Peyer's patch (tissue), 4 donors: ENCODE results near the gene THRB. TPM values are rescaled to one million over a fixed set of nuclear protein-coding genes. Genes with fewer than 3 reads are reported as not detected.

Source experiments
- DNase-seq, 3 donors: peaks; one replicate each; pipeline ENCODE4 v3.0.0-alpha.2; 2017 to 2019
- H3K27ac ChIP-seq, 4 donors: fragments of 200-600 bp; sonication (generic); one replicate each; pipeline ENCODE4 v1.5.1; 2016 to 2019
- H3K27me3 ChIP-seq, 2 donors: fragments of 200-600 bp; sonication (generic); one replicate each; pipeline ENCODE4 v1.5.1; 2019
- H3K36me3 ChIP-seq, 3 donors: fragments of 200-600 bp; sonication (generic); one replicate each; pipeline ENCODE4 v1.5.1; 2016 to 2019
- H3K4me1 ChIP-seq, 4 donors: fragments of 200-600 bp; sonication (generic); one replicate each; pipeline ENCODE4 v1.5.1; 2016 to 2019
- H3K4me3 ChIP-seq, 4 donors: fragments of 200-600 bp; sonication (generic); 1 replicate in 3 of 4; 2 replicates in 1 of 4; pipeline ENCODE4 v1.5.1; 2016 to 2019; ENCODE audit warnings: mild to moderate bottlenecking in 1 of 4
- H3K9me3 ChIP-seq, 4 donors: fragments of 200-600 bp; sonication (generic); one replicate each; pipeline ENCODE4 v1.5.1; 2016 to 2019; ENCODE audit warnings: mild to moderate bottlenecking in 1 of 4
- POLR2A ChIP-seq, 2 donors: fragments of 450-650 bp; IDR thresholded peaks; one replicate each; pipeline ENCODE4 v1.5.1; 2017; ENCODE audit warnings: antibody characterized with exemption in 2 of 2, mild to moderate bottlenecking in 2 of 2, moderate library complexity in 2 of 2
- total RNA-seq, 4 donors: library from RNA; depleted of rRNA; stranded (reverse); fragments of >200 nt; gene quantifications; one replicate each; pipeline ENCODE4 v1.1.0, GENCODE V29; 2016
- TF ChIP-seq, protein P1 (sequence below), 6 experiments: fragments of 450-650 bp in 4 of 6; fragments of 200-600 bp in 2 of 6; sonication (generic) in 1 of 6; IDR thresholded peaks; one replicate each; pipeline ENCODE4 v1.5.1; 2017 to 2019; ENCODE audit warnings: antibody characterized with exemption in 6 of 6, mild to moderate bottlenecking in 3 of 6, moderate library complexity in 1 of 6

The THRB gene
- total RNA-seq, 4 donors from 2014 or later = 2.6 to 13.2 (median 8.4) TPM

DNA sequence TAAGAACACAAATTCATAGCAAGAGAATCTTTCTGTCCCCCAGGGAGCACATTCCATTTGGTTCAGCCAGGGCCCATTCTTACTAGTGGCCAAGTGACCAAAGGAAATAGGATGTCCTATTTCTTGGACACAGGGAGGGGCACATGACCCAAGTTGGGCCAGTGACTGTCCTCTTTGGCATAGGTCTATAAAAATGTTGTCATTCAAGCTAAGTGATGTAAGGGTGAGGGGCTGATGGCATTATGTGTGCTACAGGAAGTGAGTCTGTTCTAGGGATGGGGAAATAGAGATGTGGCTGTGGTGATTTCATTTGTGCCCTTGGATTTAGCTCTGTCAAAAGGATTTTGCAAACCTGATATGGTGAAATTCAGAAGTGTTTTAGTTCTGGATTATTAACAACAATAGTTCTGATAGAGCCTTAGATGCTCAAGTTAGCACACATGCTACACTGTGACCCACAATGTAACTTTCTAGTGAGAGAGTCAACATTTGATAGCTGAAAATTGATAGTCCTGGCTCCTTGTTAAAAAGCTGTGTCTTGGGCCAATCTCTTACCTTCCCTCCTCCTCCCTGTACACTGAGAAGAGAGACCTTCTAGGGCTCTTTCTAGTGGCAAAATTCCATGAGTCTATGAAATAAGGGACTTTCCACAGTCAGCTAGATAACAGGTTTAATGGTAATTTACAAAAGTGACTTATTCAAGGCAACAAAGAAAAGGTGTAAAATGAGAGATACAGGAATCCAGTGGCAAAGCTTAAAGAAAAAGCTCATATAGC, 117.2 kb downstream of the THRB start:
- no peak for TF ChIP-seq POLR2A (IDR thresholded peaks at IDR 0.05)
- TF ChIP-seq, protein P1, sequence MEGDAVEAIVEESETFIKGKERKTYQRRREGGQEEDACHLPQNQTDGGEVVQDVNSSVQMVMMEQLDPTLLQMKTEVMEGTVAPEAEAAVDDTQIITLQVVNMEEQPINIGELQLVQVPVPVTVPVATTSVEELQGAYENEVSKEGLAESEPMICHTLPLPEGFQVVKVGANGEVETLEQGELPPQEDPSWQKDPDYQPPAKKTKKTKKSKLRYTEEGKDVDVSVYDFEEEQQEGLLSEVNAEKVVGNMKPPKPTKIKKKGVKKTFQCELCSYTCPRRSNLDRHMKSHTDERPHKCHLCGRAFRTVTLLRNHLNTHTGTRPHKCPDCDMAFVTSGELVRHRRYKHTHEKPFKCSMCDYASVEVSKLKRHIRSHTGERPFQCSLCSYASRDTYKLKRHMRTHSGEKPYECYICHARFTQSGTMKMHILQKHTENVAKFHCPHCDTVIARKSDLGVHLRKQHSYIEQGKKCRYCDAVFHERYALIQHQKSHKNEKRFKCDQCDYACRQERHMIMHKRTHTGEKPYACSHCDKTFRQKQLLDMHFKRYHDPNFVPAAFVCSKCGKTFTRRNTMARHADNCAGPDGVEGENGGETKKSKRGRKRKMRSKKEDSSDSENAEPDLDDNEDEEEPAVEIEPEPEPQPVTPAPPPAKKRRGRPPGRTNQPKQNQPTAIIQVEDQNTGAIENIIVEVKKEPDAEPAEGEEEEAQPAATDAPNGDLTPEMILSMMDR (IDR thresholded peaks at IDR 0.05) = no peak
- Histone ChIP-seq H3K36me3 (no peaks in the 10 kb centered on the region), H3K4me3 (no peak overlapping the region), H3K9me3 (no peaks in the 10 kb centered on the region), H3K27ac (no peak overlapping the region), H3K4me1 (no peaks in the 10 kb centered on the region), H3K27me3 (no peaks in the 10 kb centered on the region)
- no peak for DNase-seq

DNA sequence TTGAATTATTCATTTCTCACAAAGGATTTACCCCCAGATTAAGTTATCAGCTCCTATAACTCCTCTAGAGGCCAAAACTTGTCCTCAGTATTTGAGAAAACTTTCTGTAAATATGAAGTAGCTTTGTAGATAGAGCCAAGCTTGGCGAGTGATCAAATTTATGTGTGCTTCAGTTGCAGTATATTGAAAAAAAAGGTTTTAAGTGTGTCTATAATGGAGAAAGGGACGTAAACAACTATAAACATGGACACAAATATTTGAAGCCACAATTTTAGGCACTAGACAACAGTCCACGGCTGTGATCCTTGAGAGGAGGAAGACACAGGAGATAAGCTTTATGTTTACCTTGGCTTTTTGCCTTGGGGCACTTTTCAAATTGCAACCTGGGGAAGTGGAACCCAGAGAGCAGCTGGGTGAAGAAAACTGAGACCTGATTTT, 118.7 kb downstream of the THRB start:
- no peaks in the 10 kb centered on the region for H3K9me3 ChIP-seq
- no peaks in the 10 kb centered on the region for H3K36me3 ChIP-seq
- H3K4me1 ChIP-seq = no peaks in the 10 kb centered on the region
- no peak overlapping the region for H3K27ac ChIP-seq
- H3K27me3 ChIP-seq = no peaks in the 10 kb centered on the region
- DNase-seq = no peak
- no peak overlapping the region for H3K4me3 ChIP-seq
- TF ChIP-seq POLR2A (IDR thresholded peaks at IDR 0.05) = no peak
- TF ChIP-seq, protein P1 (IDR thresholded peaks at IDR 0.05) = no peak

DNA sequence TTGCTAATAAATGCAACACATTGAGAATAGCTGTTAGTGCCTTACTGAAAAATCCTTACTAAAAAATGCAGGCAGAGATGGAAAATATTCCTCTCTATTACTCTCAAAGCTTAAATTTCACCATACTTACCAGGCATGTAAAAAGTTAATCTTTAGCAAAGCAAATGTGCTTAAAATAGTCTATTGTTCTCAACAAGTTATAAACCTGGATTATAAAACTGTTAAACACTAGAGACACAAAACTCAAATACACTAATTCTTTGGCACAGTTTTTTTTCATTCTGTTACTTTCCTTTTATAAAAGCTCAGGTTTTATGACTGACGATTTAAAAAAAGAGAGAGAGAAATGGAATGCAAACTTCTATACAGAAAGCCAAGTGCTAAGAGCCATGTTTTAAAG, 119.8 kb downstream of the THRB start:
- DNase-seq = no peak
- no peaks in the 10 kb centered on the region for H3K27me3 ChIP-seq
- no peaks in the 10 kb centered on the region for H3K9me3 ChIP-seq
- no peaks in the 10 kb centered on the region for H3K36me3 ChIP-seq
- H3K4me3 ChIP-seq = no peak overlapping the region
- H3K4me1 ChIP-seq = no peaks in the 10 kb centered on the region
- no peak for TF ChIP-seq POLR2A (IDR thresholded peaks at IDR 0.05)
- TF ChIP-seq, protein P1 (IDR thresholded peaks at IDR 0.05) = no peak
- H3K27ac ChIP-seq = no peak overlapping the region

DNA sequence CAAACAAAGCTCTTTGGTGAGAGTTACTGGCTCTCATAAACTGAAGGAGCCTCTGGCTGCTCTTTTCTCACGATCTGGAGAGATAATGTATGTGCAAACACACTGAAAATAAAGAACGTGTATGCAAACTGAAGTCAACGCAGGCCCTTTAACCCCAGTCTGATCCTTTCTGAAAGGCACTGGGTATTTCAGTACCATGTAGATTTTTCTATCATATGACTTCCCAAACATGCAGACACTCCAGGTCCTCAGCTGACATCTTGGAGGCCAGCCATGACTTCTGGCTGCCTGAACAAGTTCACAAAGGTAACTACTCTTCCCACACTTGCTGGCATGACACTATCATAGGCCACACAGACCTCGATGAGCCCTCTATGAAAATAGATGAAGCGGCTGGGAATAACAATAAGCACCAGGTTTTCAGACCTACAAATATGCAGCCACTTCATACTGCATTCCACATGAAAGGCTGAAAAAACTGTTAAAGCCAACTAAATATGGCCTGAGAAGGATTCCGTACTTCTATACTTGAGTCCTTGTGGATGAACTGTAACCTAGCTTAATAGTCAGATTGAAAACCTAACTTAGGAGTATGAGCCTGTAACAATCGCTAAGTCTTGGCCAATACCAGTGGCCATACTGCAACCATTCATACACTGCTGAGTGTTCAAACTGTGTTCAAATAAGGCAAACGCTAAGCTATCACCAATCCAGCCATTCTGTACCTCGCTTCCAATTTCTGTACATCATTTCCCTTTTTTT, 121.3 kb downstream of the THRB start:
- H3K4me1 ChIP-seq = peaks cover 0 to 4% (median 0%) of the 10 kb centered on the region in 4 donors
- no peak for DNase-seq
- H3K36me3 ChIP-seq = no peaks in the 10 kb centered on the region
- H3K27me3 ChIP-seq = no peaks in the 10 kb centered on the region
- no peaks in the 10 kb centered on the region for H3K9me3 ChIP-seq
- no peak for TF ChIP-seq POLR2A (IDR thresholded peaks at IDR 0.05)
- TF ChIP-seq, protein P1 (IDR thresholded peaks at IDR 0.05) = no peak
- no peak overlapping the region for H3K27ac ChIP-seq
- no peak overlapping the region for H3K4me3 ChIP-seq

DNA sequence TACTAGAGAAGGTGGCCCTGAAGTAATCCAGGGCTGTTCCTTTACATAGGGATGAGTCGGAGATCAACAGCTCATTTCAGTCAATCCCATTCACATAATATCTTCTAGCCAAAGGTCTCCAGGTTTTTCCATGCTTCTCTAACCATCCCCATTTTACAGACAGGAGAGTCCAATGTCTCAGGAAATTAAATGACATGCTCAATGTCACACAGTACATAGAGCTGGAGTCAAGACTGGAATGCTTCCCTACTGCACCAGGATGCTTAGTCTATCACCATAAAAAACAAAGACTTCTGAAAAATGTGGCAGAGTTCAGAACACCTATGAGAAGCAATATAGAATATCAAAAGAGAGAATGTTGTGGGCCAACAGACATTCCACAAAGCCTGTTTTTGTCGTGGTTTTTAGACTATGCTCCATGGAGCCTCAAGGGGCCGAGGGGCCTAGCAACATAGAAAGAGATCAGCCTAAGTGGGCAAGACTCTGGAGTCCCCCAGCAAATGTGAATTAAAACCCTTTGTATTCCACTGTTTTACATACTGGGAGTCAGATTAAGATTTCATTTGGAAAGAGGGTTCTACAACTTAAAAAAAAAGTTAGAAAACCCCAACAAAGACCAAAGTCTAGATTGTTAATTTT, 122.0 kb downstream of the THRB start:
- Histone ChIP-seq H3K4me1 (peaks cover 0 to 11% (median under 1%) of the 10 kb centered on the region in 4 donors), H3K36me3 (no peaks in the 10 kb centered on the region), H3K9me3 (no peaks in the 10 kb centered on the region), H3K4me3 (no peak overlapping the region), H3K27me3 (no peaks in the 10 kb centered on the region), H3K27ac (no peak overlapping the region)
- DNase-seq = no peak
- TF ChIP-seq, protein P1 (IDR thresholded peaks at IDR 0.05) = no peak
- TF ChIP-seq POLR2A (IDR thresholded peaks at IDR 0.05) = no peak
